GM12891 (cell line): ENCODE measurements around the gene QRFPR.

ENCODE experiments used
- PAX5 ChIP-seq: IDR thresholded peaks from 2 replicates; pipeline ENCODE4 v1.6.1; 2011; ENCODE audit warnings: low read length, moderate library complexity, mild to moderate bottlenecking; ENCODE audit not compliant: insufficient read depth, severe bottlenecking
- POLR2A ChIP-seq: IDR thresholded peaks from 2 replicates; pipeline ENCODE4 v1.6.1; 2011; ENCODE audit warnings: low read depth, low read length, control low read depth
- POLR2AphosphoS5 ChIP-seq: IDR thresholded peaks from 2 replicates; pipeline ENCODE4 v1.6.1; 2011; ENCODE audit warnings: low read depth, low read length, control low read depth
- POU2F2 ChIP-seq: IDR thresholded peaks from 2 replicates; pipeline ENCODE4 v1.6.1; 2011; ENCODE audit warnings: low read depth, mild to moderate bottlenecking, control low read depth, low read length, moderate library complexity
- SPI1 ChIP-seq: IDR thresholded peaks from 2 replicates; pipeline ENCODE4 v1.6.1; 2011; ENCODE audit warnings: low read depth, low read length, control low read depth
- TAF1 ChIP-seq: IDR thresholded peaks from 2 replicates; pipeline ENCODE4 v1.6.1; 2011; ENCODE audit warnings: low read depth, low read length, control low read depth

DNA sequence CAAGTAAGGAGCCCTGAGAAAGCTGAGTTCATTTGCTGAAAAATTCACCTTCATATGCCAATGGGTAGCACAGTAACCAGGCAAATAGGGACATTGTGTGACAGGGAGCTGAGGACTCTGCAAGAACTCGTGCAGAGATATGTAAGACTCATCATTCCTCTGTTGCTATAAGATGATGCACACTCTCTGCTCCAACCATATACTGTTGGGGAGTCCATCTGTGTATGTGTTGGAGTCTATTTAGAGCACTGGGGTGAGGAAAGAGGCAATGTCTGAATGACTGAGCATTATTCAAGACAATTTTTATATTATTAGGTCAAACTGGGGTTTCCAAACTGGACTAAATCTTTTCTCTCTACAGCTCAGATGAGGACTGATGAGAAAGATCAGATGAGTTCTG is 100.4 kb downstream of the QRFPR start:
- TF ChIP-seq POLR2AphosphoS5 (no peak), POLR2A (no peak), TAF1 (no peak), POU2F2 (no peak), PAX5 (no peak), SPI1 (no peak)
